Measurements from ENCODE around the gene MFSD8.
"Not testable (repeated sequence)": the region's sequence is repeated elsewhere in the genome, so short reads cannot be mapped to it uniquely, and the experiment has no call there.

The MFSD8 gene, protein sequence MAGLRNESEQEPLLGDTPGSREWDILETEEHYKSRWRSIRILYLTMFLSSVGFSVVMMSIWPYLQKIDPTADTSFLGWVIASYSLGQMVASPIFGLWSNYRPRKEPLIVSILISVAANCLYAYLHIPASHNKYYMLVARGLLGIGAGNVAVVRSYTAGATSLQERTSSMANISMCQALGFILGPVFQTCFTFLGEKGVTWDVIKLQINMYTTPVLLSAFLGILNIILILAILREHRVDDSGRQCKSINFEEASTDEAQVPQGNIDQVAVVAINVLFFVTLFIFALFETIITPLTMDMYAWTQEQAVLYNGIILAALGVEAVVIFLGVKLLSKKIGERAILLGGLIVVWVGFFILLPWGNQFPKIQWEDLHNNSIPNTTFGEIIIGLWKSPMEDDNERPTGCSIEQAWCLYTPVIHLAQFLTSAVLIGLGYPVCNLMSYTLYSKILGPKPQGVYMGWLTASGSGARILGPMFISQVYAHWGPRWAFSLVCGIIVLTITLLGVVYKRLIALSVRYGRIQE

GRCh38 chr4:127965062-127965802 is at the start of gene MFSD8, which contains the start of gene ABHD18:
TSS of gene MFSD8 (minus strand) at chr4:127965173. CDS start at chr4:127965133, 40 bp downstream.
TSS of gene ABHD18 (plus strand) at chr4:127965406. CDS start at chr4:127982956, 17,550 bp downstream.
- DNase-seq: peak; percentile 75 to 82

DNA sequence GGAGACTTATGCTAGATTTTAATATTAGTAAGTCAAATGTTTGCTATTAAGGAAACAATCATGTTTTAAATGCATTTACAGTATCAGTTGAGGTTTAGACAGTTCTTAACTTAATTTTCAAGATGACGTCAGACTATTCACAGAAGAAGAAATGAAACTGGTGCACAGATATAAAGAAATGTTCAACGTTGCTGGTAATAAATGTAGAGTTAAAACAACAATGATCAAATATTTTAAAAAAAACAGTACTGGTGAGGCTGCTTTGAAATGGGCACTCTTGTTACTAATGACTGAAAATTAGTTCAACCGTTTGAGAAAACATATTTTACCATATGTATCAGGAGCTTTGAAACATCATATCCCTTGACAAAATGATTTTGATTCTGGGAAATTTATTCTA is 44.5 kb upstream of the MFSD8 start:
- DNase-seq: no peak

DNA sequence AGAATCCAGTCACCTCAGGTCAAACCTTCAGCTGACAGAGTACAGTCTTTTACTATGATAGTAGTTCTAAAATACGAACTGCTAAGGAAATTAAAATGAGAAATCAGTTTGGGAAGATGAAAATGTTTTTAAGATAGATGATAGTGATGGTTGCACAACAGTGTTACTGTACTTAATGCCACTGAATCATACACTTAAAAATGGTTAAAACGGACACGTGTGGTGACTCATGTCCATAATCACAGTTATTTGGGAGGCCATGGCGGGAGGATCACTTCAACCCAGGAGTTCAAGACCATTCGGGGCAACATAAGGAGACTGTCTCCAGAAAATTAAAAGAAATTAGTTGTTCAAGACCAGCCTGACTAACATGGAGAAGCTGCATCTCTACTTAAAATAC is 41.6 kb upstream of the MFSD8 start:
- DNase-seq: no peak

GRCh38 chr4:127997534-127998388 is 32.8 kb upstream of the MFSD8 start:
- DNase-seq: no peak

DNA sequence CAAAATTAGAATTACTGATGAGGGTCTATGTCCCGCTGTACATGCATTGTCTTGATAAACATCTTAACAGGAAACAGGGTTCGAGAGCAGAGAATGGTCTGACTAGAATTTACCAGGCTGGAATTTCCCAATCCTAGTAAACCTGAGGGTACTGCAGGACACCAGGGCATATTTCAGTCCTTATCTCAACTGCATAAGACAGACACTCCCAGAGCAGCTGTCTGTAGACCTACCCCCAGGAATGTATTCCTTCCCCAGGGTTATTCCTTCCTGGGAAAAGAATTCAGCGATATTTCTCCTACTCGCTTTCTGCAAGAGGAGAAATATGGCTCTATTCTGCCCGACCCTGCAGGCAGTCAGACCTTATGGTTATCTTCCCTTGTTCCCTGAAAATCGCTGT is 31.5 kb upstream of the MFSD8 start:
- not testable (repeated sequence) for DNase-seq

- no peak for DNase-seq
These were observed 30.8 kb upstream of the MFSD8 start for GRCh38 chr4:127995776-127996175.

DNA sequence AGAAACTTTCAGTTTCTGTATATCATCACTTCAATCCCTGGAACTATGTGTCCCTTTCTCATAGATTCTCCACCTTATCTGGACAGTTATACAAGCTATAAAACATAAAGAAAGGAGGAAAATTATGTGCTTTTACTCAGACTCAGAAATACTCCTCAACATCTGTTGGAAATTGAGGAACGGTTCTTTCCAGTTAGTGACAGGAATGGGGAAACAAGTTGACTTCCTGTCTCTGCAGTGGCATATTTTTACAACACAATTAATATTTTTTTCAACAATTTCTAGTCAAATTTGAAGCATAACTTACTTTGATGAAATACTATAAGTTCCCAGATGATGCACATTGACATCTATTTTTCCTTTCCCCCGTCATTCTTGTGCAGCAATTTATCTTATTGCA is 28.2 kb upstream of the MFSD8 start:
- no peak for DNase-seq

- no peak for DNase-seq
These were observed 23.7 kb upstream of the MFSD8 start for GRCh38 chr4:127988638-127989037.

DNA sequence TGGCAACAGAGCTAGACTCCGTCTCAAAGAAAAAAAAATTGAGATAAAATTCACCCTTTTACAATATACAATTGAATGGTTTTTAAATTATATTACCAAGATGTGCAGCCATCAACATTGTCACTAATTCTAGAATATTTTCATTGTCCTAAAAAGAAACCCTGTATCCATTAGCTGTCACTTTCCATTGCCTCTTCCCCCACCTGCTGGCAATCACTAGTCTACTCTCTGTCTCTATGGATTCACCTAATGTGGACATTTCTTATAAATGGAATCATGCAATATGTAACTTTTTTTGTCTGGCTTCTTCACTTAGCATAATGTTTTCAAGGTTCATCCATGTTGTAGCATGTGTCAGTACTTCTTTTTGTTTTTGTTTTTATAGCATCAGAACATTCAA is 21.0 kb upstream of the MFSD8 start:
- DNase-seq: no peak

DNA sequence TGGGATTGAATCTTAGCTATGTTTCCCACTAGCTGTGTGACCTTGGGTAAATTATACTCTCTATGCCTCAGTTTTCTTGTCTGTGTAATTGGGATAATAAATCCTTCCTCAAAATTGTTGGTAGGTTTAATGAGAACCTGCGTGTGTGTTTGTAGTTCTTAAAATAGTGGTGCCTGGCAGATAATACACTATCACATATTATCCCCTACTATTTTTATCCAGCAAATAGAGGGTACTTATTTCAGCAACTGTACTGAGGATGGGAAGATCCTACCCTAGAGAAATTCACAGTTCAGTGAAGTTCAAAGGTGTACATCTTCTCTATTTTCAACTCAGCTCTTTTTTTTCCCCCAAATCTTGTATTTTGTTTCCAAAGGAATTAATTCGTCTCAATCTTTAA is 17.5 kb upstream of the MFSD8 start:
- no peak for DNase-seq

GRCh38 chr4:127978930-127979329 is 14.0 kb upstream of the MFSD8 start:
- no peak for DNase-seq

DNA sequence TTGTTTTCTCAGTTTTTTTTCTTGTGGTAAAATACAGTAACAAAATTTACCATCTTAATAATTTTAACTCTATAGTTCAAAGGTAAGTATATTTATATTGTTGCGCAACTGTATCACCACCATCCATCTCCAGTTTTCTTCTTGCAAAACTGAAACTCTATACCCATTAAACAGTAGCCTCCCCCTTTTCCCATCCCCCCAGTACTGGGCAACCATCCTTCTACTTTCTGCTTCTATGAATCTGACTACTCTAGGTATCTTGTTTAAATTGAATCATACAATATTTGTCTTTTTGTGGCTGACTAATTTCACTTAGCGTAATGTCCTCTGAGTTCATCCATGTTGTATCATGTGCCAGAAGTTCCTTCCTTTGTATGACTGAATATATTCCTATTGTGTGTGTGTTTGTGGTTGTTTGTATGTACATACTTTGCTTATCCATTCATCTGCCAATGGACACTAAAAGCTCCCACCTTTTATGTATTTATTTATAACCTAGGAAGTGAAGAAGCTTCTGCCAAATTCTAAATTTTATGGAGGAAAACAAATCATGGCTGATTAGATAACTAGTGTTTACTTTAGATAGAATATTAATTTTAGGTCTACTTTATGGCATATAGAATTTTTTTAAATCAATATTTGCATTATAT is 10.3 kb upstream of the MFSD8 start:
- DNase-seq: no peak

DNA sequence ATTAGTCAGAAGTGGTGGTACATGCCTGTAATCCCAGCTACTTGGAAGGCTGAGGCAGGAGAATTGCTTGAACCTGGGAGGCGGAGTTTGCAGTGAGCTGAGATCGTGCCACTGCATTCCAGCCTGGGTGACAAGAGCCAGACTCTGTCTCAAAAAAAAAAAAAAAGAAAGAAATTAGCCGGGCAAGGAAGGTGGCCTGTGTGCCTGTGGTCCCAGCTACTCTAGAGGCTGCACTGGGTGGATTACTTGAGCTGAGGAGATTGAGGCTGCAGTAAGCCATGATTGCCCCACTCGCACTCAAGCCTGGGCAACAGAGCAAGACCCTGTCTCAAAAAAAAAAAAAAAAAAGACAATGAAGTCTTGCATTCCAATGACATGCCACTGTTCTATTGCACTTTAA is 6.0 kb upstream of the MFSD8 start:
- not testable (repeated sequence) for DNase-seq

- no peak for DNase-seq
These were observed 3.6 kb upstream of the MFSD8 start for GRCh38 chr4:127968586-127968985.

DNA sequence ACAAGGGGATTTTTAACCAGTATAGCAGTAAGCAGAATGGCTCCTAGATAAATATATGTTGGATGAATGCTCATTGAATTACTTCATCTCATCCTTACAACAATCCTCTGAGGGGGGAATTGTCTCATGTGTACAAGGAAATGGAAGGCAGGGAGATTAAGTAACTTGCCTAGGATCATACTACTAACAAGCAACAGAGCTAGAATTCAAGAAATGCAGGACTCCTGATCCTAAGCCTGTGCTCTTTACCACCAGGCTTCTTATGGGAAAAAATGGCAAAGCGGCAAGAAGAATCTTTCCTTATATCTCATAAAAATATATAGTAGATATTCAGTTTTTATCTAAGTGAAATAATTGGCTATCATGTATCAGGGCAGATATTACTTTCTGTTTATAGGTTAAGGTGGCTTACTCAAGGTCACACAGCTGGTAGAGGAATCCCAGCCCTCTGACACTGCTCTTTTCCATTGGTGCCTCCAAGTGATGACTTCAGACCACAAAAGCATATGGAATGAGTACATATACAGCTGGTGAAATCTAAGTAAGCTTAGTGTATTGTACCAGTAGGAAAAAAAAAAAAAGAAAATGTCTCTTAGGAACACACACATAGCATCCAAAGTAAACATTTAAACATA is 2.3 kb upstream of the MFSD8 start:
- DNase-seq: no peak

GRCh38 chr4:127965803-127966175 is 816 bp upstream of the MFSD8 start:
- peak; percentile 16 to 37 for DNase-seq

GRCh38 chr4:127964426-127965061 is 429 bp downstream of the MFSD8 start:
- not testable (repeated sequence) for DNase-seq

GRCh38 chr4:127963633-127964398 is 1.2 kb downstream of the MFSD8 start:
- DNase-seq: not testable (repeated sequence)

- no peak for DNase-seq
These were observed 5.2 kb downstream of the MFSD8 start for GRCh38 chr4:127959794-127960193.

- DNase-seq: no peak
These were observed 7.9 kb downstream of the MFSD8 start for GRCh38 chr4:127957105-127957504.

DNA sequence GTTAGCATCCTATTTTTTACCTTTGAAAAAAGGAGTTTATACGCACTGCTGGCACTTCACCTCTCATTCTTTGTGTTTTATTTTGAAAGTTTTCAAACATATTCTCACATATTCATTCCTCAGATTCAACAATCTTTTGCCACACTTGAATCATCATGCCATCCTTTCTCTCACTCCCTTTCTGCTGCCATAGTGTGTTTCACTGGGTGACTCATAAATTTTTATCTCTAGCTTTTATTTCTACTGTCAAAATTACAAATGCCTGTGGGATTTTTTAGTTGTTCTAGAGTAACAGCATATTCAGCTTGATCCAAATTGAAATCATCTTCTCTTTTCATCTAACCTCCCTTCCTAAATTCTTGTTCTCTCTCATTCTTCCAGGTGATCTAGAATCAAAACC is 28.0 kb downstream of the MFSD8 start:
- no peak for DNase-seq

Data from NCI-H187 (cell line).